GM21423 (cell line): Measurements from ENCODE around the gene TRPM4.
"Not testable (repeated sequence)": the region's sequence is repeated elsewhere in the genome, so short reads cannot be mapped to it uniquely, and the experiment has no call there.

Source experiments
- ATAC-seq: cut with Tn5 transposase; IDR thresholded peaks from one replicate; pipeline ENCODE4 v1.9.1; 2021; ENCODE audit warnings: mild to moderate bottlenecking, moderate library complexity; ENCODE audit not compliant: unreplicated experiment

Gene TRPM4

GRCh38 chr19:49150106-49150943 lies 7.3 kb upstream of the TRPM4 start:
- no peak for ATAC-seq

DNA sequence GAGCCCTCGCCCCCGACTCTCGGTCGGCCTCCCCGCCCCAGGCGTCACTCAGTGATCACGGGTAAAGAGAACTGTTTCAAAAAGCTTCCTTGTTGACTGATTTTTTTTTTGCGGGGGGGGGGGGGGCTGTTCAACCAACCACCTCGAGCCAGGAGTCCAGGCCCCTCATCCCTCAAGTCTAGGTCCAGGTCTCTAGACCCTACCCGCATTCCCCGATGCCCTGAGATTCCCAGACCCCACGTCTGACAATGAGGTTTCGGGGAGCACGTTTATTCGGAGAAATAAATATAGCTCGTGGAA lies 6.7 kb upstream of the TRPM4 start:
- no peak for ATAC-seq

DNA sequence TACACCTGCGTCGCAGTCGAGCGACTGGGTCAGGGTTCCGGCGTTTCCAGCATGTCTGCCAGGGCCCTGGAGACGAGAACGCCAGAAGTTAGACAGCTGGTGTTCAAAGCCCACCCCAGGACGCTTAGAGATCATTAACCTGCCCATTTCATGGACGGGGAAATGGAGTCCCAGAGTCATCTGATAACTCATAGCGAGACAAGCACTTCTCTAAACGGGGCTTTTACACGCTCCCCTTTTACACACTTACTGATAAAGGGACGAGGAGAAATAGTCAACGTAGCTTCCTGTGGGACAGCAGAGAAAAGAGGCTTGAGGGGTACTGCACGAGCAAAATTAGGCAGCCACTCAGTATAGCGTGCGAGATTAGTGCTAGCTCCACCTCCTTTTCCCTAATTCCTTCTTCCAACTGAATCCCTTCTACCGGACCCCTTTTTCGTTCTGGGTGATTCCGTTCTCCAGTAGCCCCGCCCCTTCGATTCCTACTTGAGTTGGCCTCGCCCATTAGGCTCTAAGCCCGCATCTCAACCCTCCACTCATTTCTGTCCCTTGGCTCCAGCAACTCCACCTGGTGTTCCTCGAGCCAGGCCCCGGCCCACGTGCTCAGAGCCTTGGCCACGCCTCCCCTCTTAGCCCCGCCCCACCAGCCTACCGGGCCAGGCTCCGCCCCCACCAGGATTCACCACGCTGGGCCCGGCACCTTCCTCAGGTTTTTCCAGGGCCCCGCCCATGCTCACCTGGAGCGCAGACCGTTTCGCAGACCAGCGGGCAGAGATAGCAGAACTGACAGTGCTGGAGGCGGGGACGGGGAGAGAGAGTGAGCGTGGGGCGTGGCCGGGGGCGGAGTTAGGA lies 6.1 kb upstream of the TRPM4 start:
- no peak for ATAC-seq

DNA sequence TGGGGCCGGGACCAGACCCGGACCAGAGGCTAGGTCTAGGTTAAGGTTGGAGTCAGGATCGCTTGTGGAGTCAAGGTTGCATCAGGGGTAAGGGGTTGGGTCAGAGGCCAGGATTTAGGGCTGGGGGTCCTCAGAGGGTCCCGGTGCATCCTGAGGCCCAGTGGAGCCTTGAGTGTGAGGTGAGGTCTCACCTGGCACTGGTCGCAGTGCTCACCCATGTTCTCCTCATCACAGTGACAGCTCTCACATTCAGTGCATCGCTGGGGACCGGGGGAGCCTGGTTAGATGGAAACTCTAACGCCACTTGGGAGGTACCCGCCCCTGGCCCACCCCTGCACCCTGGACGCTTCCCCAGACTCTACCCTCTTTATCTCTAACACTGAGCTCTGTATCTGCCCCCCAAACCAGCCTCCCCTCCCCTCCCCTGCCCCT lies 5.5 kb upstream of the TRPM4 start:
- ATAC-seq = no peak

GRCh38 chr19:49153167-49153809 lies 4.3 kb upstream of the TRPM4 start:
- no peak for ATAC-seq

DNA sequence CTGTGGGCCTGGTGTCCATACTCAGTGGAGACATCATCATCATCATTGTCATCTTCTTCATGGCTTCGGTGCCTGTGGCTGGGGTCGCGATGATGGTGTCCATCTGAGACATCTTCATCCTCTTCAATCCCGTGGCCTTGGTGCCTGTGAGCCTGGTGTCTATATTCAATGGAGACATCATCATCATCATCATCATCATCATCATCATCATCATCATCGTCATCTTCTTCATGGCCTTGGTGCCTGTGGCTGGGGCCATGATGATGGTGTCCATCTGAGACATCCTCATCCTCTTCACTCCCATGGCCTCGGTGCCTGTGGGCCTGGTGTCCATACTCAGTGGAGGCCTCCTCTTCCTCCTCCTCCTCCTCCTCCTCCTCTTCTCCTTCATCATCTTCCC lies 3.3 kb upstream of the TRPM4 start:
- ATAC-seq = no peak

- no peak for ATAC-seq
Measured at GRCh38 chr19:49155005-49155819, 2.4 kb upstream of the TRPM4 start, which contains the start of gene HRC. TSS of gene HRC (minus strand) at chr19:49155396. CDS start at chr19:49155237, 159 bp downstream.

DNA sequence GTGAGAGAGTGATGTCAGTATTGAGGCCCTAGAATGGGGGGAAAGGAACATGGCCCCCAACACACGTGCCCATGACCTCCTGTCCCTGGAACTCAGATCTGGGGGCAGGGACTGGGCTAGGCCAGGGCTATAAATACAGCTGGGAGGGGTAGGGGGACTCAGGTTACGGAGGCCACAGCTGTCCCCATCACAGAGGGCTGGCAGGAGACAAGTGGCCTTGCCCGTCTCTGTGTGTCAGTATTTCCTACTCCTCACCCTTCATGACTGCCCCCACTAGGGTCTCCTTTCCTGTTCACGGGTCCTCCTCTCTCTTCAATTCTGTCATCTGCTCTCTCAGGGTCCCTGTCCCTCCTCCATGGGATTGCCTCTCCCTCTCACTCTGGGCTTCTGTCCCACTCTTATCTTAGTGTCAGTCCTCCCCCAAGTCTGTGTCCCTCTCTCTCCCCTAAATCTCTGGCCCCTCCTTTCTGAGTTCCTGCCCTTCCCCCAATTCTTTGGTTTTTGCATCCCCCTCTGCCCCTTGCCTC lies 1.7 kb upstream of the TRPM4 start:
- ATAC-seq = no peak

DNA sequence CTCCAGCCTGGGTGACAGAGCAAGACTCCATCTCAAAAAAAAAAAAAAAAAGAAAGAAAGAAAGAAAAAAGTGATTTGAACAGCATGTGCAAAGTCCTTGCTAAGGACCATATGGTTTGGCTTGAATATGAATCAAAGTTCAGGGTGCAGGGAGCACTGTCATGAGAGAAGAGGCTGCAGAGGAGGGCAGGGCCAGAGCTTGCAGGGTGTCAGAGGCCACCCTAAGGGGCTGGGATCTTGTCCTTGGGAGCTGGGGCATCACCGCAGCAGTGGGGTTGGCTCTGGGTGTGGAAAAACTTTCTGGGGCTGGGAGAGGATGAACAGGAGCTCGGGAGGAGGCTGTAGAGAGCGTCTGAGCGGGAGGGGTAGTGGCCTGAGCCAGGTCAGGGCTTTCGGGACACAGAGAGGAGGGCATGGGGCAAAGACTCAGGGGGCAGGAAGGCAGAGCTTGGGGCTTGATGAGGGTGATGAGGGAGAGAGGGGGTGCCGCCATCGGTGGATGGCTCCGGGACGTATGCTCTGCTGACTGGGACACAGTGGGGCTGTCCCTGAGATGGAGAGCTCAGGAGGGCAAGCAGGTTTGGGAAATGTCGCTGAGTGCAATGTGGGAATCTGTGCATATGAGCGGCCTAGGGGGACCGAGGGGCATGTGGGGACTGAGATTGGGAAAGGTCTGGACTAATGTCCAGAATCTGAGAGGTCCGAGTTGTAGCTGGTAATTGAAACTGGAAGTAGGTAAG lies 3.0 kb downstream of the TRPM4 start:
- no peak for ATAC-seq

- no peak for ATAC-seq
Measured at GRCh38 chr19:49161987-49162386, 4.4 kb downstream of the TRPM4 start.

DNA sequence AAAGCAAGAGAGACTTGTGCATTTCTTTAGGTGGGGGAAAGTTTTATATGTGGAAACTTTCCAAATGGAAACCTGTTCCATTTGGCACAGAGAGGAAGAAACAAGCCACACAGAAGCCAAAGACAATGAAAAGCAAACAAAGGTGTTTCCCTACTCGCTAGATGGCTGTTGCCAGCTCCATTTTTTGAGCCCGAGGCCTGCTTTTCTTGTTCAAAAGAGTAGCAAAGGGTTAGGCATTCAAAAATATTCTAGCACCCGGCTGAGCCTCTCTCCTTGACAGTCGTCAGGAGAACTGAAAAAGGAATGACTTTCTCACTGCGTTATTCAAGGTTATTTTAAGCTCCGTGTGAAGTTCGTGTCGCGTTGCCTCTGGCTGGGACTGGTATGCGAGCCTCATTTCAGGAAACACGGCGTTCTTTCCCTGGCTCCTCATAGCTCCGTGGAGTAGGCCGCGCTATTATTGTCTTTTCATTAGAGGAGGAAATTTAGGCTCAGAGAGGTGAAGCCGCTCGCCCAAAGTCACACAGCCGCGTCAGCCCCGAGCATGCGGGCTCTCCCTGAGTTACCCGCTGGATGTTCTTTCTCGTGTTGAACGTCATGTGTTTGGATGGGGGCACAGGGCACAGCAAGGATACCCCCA lies 7.6 kb downstream of the TRPM4 start:
- no peak for ATAC-seq

DNA sequence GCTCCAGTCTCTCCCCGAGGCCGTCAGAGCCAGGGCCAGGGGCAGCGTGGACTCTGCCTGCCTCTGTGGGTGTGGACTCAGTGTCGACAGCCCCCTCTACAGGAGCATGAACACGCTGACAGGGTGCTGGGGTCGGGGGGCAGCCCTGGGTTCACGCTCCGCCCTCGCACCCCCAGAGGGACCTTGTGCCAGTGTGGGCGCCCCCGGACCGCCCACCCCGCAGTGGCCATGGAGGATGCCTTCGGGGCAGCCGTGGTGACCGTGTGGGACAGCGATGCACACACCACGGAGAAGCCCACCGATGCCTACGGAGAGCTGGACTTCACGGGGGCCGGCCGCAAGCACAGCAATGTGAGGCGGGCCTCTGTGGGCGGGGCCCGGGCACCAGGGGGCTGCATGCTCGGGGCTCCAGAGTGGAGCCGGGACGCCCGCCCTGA lies 8.3 kb downstream of the TRPM4 start:
- ATAC-seq = no peak

GRCh38 chr19:49167857-49168409 lies 10.3 kb downstream of the TRPM4 start:
- ATAC-seq = no peak

DNA sequence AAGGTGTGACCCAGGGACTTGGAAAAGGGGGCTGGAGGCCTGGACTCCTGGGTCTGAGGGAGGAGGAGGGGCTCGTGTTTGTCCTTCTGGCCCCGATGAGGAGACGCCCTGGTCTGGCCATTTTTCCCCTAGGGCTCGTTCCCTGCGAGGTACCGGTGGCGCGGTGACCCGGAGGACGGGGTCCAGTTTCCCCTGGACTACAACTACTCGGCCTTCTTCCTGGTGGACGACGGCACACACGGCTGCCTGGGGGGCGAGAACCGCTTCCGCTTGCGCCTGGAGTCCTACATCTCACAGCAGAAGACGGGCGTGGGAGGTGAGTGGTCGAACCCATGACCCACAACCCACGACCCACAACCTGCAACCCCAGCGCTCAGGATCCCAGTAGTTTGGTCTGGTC lies 10.8 kb downstream of the TRPM4 start:
- no peak for ATAC-seq

- ATAC-seq = no peak
Measured at GRCh38 chr19:49173198-49173597, 15.6 kb downstream of the TRPM4 start.

GRCh38 chr19:49180659-49181058 lies 23.1 kb downstream of the TRPM4 start:
- ATAC-seq = no peak

- not testable (repeated sequence) for ATAC-seq
Measured at GRCh38 chr19:49182010-49182847, 24.6 kb downstream of the TRPM4 start.

- no peak for ATAC-seq
Measured at GRCh38 chr19:49182848-49183375, 25.3 kb downstream of the TRPM4 start.
